GM12875 (cell line): ENCODE data around the gene CAB39.
A peak's percentile ranks its signal among the peaks of the same experiment; 100 is the strongest.

ENCODE experiments used
- H3K4me3 ChIP-seq: one replicate; pipeline ENCODE4 v1.5.1; 2011; ENCODE audit warnings: low read depth, low read length, control low read depth
- TF ChIP-seq, protein P1 (sequence below): IDR thresholded peaks from 2 replicates; pipeline ENCODE4 v1.5.1; 2011; ENCODE audit warnings: low read depth, mild to moderate bottlenecking, control low read depth, inconsistent platforms, low read length, moderate library complexity, borderline replicate concordance; ENCODE audit not compliant: insufficient read depth

CAB39 gene

DNA sequence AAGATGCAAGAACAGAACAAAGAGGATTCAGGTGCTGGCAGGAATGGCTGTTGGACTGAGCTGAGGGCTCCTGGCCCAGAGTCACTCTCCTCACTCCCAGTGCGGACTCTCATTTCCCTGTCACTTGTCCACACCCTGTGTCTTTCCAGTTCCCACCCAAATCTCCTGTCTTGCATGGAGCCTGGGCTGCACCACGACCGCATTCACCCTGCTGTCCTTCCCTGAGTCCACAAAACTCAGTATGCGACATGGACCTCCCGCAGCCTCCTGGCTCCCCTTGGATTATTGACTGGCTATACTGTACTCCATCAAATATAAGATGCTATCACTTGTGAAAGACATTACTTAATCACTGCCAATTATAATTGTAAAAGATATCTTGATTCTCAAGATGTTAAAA lies 149.7 kb downstream of the CAB39 start:
- TF ChIP-seq, protein P1, sequence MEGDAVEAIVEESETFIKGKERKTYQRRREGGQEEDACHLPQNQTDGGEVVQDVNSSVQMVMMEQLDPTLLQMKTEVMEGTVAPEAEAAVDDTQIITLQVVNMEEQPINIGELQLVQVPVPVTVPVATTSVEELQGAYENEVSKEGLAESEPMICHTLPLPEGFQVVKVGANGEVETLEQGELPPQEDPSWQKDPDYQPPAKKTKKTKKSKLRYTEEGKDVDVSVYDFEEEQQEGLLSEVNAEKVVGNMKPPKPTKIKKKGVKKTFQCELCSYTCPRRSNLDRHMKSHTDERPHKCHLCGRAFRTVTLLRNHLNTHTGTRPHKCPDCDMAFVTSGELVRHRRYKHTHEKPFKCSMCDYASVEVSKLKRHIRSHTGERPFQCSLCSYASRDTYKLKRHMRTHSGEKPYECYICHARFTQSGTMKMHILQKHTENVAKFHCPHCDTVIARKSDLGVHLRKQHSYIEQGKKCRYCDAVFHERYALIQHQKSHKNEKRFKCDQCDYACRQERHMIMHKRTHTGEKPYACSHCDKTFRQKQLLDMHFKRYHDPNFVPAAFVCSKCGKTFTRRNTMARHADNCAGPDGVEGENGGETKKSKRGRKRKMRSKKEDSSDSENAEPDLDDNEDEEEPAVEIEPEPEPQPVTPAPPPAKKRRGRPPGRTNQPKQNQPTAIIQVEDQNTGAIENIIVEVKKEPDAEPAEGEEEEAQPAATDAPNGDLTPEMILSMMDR = no peak
- no peak overlapping the region for H3K4me3 ChIP-seq

DNA sequence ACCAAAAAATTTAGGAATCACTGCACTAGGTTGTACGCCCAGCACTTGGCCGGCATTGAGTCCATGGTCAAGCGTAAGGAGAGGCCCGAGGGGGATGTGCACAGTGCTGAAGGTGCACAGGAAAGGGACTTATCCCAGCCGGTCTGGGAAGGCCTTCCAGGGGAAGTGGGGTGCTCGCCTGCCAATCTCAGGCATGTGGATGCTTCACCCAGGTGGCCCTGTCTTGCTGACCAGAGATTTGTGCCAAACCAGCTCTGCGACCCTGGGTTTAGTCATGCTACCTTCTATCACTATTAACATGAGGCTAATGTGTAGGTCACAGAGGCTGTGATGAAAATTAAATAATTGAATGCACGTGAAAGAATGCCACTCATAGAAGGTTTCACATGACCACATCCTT lies 150.4 kb downstream of the CAB39 start:
- TF ChIP-seq, protein P1 = no peak
- no peak overlapping the region for H3K4me3 ChIP-seq

- TF ChIP-seq, protein P1 = no peak
- no peak overlapping the region for H3K4me3 ChIP-seq
Measured at GRCh38 chr2:230863442-230864121, 150.9 kb downstream of the CAB39 start.

GRCh38 chr2:230864122-230864604 lies 151.5 kb downstream of the CAB39 start:
- H3K4me3 ChIP-seq = peak overlapping the region; percentile 89
- TF ChIP-seq, protein P1 = no peak

DNA sequence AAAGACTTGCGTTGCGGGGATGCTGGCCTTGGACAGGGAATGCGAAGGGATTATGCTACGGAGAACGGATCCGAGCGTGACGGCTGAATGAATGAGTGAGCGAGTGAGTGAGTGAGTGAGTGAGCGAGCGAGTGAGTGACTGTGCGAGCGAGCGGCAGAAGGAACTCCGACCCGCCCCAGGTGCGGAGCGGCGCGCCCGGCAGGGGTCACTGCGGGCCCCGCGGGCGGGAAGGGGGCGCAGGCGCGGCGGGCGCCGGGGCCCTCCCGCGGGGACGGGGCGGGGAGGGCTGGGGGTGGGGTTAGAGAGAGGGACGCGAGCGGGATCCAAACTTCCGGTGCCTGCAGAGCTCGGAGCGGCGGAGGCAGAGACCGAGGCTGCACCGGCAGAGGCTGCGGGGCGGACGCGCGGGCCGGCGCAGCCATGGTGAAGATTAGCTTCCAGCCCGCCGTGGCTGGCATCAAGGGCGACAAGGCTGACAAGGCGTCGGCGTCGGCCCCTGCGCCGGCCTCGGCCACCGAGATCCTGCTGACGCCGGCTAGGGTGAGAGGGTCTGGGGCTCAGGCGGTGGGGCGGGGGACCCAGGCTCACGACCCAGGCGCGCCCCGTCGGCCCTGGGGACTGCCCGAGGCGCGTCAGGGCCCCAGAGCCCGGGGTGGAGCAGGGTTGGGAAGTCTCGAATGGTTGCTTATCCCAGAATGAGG lies 152.1 kb downstream of the CAB39 start, which contains the start of gene ITM2C:
Gene ITM2C (plus strand): TSS at position 338 of the 702 bp plus-strand sequence. CDS start 84 bp downstream, at position 422.
- TF ChIP-seq, protein P1 = peak; percentile 81
- H3K4me3 ChIP-seq = peak within 1 kb of the TSS; percentile 89

DNA sequence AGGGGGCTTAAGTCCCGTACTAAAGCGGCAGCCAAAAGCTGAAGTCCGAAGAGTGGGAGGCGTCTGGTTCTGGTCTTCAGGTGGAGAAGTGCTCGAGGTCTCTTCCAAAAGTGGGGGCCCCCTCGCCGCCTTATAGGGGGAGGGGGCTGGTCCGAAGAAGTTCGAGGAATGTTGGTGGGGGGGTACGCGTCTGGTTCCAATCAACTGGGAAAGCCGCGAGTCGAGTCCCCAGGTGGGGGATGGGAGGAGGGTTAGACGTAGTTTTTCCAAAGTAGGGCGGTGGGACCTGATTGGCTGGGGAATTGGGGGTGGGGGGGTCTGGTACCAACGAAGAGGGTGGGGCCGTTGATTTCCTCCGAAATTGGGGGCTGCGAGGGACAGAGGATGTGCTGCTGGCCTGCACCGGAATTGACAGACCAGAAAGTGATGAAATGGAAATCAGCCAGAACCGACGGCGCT lies 152.7 kb downstream of the CAB39 start:
- peak overlapping the region; percentile 89 for H3K4me3 ChIP-seq
- TF ChIP-seq, protein P1 = no peak
